MM.1S (cell line): ENCODE results near the gene STK32B.

ENCODE experiments used
- EZH2phosphoT487 ChIP-seq: fragments of 300-600 bp; sonication (generic); IDR thresholded peaks from 2 replicates; pipeline ENCODE4 v1.6.1; 2018; ENCODE audit warnings: antibody characterized with exemption, low read length
- TF ChIP-seq, protein P1 (sequence below): fragments of 300-600 bp; sonication (generic); IDR thresholded peaks from 2 replicates; pipeline ENCODE4 v1.5.1; 2016; ENCODE audit warnings: antibody characterized with exemption, low read length, mixed read lengths

- TF ChIP-seq, protein P1, sequence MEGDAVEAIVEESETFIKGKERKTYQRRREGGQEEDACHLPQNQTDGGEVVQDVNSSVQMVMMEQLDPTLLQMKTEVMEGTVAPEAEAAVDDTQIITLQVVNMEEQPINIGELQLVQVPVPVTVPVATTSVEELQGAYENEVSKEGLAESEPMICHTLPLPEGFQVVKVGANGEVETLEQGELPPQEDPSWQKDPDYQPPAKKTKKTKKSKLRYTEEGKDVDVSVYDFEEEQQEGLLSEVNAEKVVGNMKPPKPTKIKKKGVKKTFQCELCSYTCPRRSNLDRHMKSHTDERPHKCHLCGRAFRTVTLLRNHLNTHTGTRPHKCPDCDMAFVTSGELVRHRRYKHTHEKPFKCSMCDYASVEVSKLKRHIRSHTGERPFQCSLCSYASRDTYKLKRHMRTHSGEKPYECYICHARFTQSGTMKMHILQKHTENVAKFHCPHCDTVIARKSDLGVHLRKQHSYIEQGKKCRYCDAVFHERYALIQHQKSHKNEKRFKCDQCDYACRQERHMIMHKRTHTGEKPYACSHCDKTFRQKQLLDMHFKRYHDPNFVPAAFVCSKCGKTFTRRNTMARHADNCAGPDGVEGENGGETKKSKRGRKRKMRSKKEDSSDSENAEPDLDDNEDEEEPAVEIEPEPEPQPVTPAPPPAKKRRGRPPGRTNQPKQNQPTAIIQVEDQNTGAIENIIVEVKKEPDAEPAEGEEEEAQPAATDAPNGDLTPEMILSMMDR, result peak; percentile 72
- TF ChIP-seq EZH2phosphoT487, result no peak
These were observed 348.6 kb downstream of the STK32B start for GRCh38 chr4:5399790-5400421.
